ENCODE results near the gene TAF10. TPM values are rescaled to one million over a fixed set of nuclear protein-coding genes. Genes with fewer than 3 reads are reported as not detected.

TAF10 gene
- total and polyA plus RNA-seq, 8 donors: 44.6 to 127 (median 61.4) TPM

DNA sequence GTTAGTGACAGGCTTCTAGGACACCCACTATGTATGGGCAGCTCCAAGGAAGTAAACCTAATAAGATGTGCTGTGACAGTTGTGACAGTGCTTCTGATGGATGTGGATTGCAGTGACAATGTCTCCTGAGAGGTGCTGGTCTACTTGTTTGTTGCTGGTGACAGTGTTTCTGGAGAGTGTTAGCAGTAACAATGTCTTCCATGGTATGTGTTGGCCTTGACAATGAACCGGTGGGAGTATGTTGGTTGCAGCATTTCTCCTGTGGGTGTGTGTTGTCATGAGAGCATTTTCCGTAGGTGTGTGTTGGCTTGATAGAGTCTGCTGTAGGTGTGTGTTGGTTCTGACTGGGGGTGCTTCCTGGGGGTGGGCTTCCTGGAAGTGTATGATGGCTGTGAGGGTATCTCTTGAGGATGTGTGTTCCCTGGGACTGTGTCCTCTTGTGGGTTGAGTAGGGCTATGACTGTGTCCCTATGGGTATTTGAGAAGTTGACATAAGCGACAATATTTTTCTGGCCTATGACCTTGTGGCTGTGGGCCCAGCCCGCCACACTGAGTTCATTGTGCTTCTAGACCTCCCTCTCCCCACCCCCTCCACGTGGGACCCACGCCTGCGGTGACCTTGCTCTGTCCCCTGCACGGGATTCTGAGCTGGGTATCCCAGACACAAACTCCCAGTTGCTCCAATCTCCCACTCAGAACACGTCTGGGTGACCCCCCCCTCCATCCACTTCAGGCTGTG is 42.4 kb upstream of the TAF10 start:
- TF ChIP-seq, protein P1, sequence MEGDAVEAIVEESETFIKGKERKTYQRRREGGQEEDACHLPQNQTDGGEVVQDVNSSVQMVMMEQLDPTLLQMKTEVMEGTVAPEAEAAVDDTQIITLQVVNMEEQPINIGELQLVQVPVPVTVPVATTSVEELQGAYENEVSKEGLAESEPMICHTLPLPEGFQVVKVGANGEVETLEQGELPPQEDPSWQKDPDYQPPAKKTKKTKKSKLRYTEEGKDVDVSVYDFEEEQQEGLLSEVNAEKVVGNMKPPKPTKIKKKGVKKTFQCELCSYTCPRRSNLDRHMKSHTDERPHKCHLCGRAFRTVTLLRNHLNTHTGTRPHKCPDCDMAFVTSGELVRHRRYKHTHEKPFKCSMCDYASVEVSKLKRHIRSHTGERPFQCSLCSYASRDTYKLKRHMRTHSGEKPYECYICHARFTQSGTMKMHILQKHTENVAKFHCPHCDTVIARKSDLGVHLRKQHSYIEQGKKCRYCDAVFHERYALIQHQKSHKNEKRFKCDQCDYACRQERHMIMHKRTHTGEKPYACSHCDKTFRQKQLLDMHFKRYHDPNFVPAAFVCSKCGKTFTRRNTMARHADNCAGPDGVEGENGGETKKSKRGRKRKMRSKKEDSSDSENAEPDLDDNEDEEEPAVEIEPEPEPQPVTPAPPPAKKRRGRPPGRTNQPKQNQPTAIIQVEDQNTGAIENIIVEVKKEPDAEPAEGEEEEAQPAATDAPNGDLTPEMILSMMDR (IDR thresholded peaks at IDR 0.05): no peak
- no peaks in the 10 kb centered on the region for H3K36me3 ChIP-seq
- H3K9me3 ChIP-seq: no peaks in the 10 kb centered on the region
- ATAC-seq (no peak), DNase-seq (no peak)
- H3K27me3 ChIP-seq: peaks cover 0 to 34% of the 10 kb centered on the region in 2 donors
- intact Hi-C loops (cut with DNase I): no loop called here
- H3K27ac ChIP-seq: peak overlapping the region; percentile 44 to 55
- peak overlapping the region; percentile 22 to 32 for H3K4me3 ChIP-seq
- H3K4me1 ChIP-seq: peaks cover 0 to 9% of the 10 kb centered on the region in 2 donors

GRCh38 chr11:6653656-6654055 is 41.6 kb upstream of the TAF10 start:
- H3K4me3 ChIP-seq: no peak overlapping the region
- TF ChIP-seq, protein P1 (IDR thresholded peaks at IDR 0.05): no peak
- peaks cover 0 to 16% of the 10 kb centered on the region in 2 donors for H3K4me1 ChIP-seq
- H3K27ac ChIP-seq: no peak overlapping the region
- no peak for ATAC-seq
- H3K9me3 ChIP-seq: no peaks in the 10 kb centered on the region
- peaks cover 0 to 34% of the 10 kb centered on the region in 2 donors for H3K27me3 ChIP-seq
- DNase-seq: no peak
- no peaks in the 10 kb centered on the region for H3K36me3 ChIP-seq
- intact Hi-C loops (cut with DNase I): no loop called here

DNA sequence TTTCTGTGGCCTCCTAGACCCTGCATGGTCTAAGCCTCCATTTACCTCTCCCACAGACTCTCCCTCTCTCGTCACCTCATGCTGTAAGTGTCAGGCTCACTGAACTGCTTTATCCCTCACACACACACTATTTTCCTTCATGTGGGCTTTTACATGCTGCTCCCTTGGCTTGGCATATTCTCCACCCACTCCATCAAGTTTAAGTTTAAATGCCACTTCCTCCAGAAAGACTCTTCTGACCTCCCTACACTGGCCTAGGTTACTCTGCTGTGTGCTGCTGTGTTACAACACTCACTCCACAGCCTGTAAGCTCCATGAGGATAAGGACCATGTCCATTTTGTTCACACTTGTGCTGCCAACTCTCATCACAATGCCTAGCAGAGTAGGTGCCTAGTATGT is 41.1 kb upstream of the TAF10 start:
- H3K27me3 ChIP-seq: peaks cover 0 to 34% of the 10 kb centered on the region in 2 donors
- H3K4me1 ChIP-seq: peaks cover 0 to 21% of the 10 kb centered on the region in 2 donors

GRCh38 chr11:6652182-6652581 is 40.2 kb upstream of the TAF10 start:
- H3K4me1 ChIP-seq: peaks cover 9 to 31% of the 10 kb centered on the region in 2 donors
- H3K27ac ChIP-seq: peak overlapping the region in 1 of 2 donors; percentile 8

More for the DNA sequence above, 41.1 kb upstream of the TAF10 start:
- Histone ChIP-seq H3K4me3 (no peak overlapping the region), H3K36me3 (no peaks in the 10 kb centered on the region), H3K9me3 (no peaks in the 10 kb centered on the region), H3K27ac (no peak overlapping the region)
- DNase-seq: no peak
- no peak for ATAC-seq
- intact Hi-C loops (cut with DNase I): no loop called here
- TF ChIP-seq, protein P1 (IDR thresholded peaks at IDR 0.05): no peak

DNA sequence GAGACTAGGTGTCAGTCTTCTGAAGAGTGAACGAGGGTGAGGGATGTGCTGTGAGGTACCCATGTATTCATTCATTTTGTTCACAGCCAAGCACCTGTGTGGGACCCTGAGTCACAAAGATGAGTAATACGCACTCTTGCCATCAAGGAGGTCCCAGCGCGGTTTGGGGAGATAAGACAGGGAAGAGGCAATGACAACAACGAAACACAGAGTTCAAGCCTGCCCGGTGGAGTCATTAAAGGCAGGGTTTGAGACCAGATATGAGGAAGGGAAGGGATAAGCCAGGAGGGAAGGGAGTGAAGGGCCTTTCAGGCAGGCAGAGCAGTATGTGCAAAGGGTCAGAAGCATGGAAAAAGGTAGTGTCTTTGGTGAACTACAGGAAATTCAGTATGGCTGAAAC is 39.0 kb upstream of the TAF10 start:
- peaks cover 20 to 43% of the 10 kb centered on the region in 2 donors for H3K4me1 ChIP-seq
- DNase-seq: no peak
- no peaks in the 10 kb centered on the region for H3K9me3 ChIP-seq
- H3K27me3 ChIP-seq: peaks cover 0 to 22% of the 10 kb centered on the region in 2 donors
- no peak for ATAC-seq
- intact Hi-C loops (cut with DNase I): no loop called here
- H3K4me3 ChIP-seq: no peak overlapping the region
- no peaks in the 10 kb centered on the region for H3K36me3 ChIP-seq
- TF ChIP-seq, protein P1 (IDR thresholded peaks at IDR 0.05): no peak
- no peak overlapping the region for H3K27ac ChIP-seq

More at GRCh38 chr11:6652182-6652581, 40.2 kb upstream of the TAF10 start:
- H3K4me3 ChIP-seq: no peak overlapping the region
- DNase-seq (no peak), ATAC-seq (no peak)
- H3K36me3 ChIP-seq: no peaks in the 10 kb centered on the region
- H3K9me3 ChIP-seq: no peaks in the 10 kb centered on the region
- intact Hi-C loops (cut with DNase I): no loop called here
- TF ChIP-seq, protein P1 (IDR thresholded peaks at IDR 0.05): no peak
- H3K27me3 ChIP-seq: peaks cover 0 to 34% of the 10 kb centered on the region in 2 donors

Data from left lung (tissue), 10 donors.